ENCODE data around the gene ANKRD18B.

Gene ANKRD18B

DNA sequence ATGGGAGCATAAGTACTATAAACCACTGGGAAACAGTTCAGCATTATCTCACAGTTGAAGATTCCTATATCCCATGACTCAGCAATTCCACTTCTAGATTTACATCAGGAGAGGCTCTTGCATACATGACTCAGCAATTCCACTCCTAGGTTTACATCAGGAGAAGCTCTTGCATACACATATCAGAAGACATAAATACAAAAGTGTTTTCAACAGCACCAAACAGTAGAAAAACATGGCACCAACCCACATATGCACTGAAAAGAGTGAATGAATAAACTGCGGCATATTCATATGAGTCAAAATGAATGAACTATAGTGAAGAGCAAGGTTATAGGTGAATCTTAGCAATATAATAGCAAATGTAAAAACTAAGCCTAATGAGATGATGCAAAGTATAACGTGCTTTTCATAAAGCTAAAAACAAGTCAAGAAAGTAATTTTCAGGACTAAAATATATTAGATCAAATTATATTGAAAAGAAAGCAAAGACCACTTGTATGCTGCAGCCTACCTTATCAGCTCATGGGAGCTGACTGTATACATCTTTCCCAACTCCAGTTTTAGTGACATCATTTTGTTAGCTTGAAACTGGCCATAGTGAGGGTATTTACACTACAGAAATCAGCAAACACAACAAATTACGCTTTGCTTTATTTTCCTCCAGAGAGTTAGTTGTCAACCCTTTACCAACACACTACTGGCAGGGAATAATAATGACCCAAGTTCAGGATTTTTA, 95.8 kb downstream of the ANKRD18B start:
- H3K36me3 ChIP-seq (ENCODE audit: control insufficient read depth, insufficient read depth, low read length) = no peaks in the 10 kb centered on the region
- H3K9me3 ChIP-seq (ENCODE audit: control insufficient read depth, insufficient read depth, low read length) = no peaks in the 10 kb centered on the region
- H3K4me1 ChIP-seq (ENCODE audit: control insufficient read depth, insufficient read depth, low read length) = no peaks in the 10 kb centered on the region
- no peak overlapping the region for H3K4me3 ChIP-seq (ENCODE audit: low read depth, low read length)
- no peaks in the 10 kb centered on the region for H3K27me3 ChIP-seq (ENCODE audit: control insufficient read depth, insufficient read depth, low read length)
- no peak overlapping the region for H3K9ac ChIP-seq (ENCODE audit: low read depth, low read length)

GRCh38 chr9:33620738-33621439, 96.8 kb downstream of the ANKRD18B start:
- no peaks in the 10 kb centered on the region for H3K36me3 ChIP-seq (ENCODE audit: control insufficient read depth, insufficient read depth, low read length)
- H3K9ac ChIP-seq (ENCODE audit: low read depth, low read length) = no peak overlapping the region
- no peak overlapping the region for H3K4me3 ChIP-seq (ENCODE audit: low read depth, low read length)
- H3K9me3 ChIP-seq (ENCODE audit: control insufficient read depth, insufficient read depth, low read length) = no peaks in the 10 kb centered on the region
- no peaks in the 10 kb centered on the region for H3K27me3 ChIP-seq (ENCODE audit: control insufficient read depth, insufficient read depth, low read length)
- H3K4me1 ChIP-seq (ENCODE audit: control insufficient read depth, insufficient read depth, low read length) = no peaks in the 10 kb centered on the region

All from iPS-15b (cell line).